GM19239 (cell line): ENCODE results near the gene TAF11L8.
"Not testable (repeated sequence)": the region's sequence is repeated elsewhere in the genome, so short reads cannot be mapped to it uniquely, and the experiment has no call there.

Experiments used
- DNase-seq: peaks from one replicate; pipeline ENCODE4 v3.0.0; 2011; ENCODE audit warnings: low spot score; ENCODE audit not compliant: insufficient read length
- FAIRE-seq: peaks from 2 replicates; lab custom pipeline; 2011; peaks lifted over from hg19 to GRCh38; lab: Jason Lieb, UNC

Gene TAF11L8

DNA sequence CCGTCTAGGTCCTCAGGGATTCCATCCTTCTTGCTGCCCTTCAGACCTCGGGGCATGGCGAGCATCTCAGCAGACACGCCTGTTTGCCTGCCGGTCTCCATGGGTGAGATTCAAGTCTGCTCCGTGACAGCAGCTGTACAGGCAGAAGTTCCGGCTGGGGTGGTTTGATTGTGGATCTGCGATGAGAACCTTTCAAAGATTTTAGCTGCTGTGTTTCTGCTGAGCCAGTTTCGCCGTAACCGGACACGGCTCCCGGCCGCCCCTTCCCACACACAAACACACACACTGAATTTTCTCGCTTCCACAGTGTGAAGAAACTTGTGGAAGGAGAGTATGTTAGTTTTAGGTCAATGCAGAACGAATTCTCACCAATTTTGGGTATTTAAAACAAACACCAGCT, at the start of gene TAF11L8:
Gene TAF11L8, minus strand, starts transcription at position 101 of the 400 bp plus-strand sequence.
- FAIRE-seq, DNase-seq: not testable (repeated sequence)

DNA sequence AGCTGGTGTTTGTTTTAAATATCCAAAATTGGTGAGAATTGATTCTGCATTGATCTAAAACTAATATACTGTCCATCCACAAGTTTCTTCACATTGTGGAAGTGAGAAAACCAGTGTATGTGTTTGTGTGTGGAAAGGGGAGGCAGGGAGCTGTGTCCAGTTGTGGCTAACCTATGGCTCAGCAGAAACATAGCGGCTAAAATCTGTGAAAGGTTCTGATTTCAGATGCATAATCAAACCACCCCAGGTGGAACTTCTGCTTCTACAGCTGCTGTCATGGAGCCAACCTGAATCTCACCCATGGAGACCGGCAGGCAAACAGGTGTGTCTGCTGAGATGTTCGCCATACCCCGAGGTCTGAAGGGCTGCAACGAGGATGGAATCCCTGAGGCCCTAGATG, 43.4 kb upstream of the TAF11L8 start, which contains the start of gene TAF11L14:
Gene TAF11L14, plus strand, starts transcription at position 301 of the 400 bp plus-strand sequence.
- DNase-seq = no peak
- FAIRE-seq = no peak

DNA sequence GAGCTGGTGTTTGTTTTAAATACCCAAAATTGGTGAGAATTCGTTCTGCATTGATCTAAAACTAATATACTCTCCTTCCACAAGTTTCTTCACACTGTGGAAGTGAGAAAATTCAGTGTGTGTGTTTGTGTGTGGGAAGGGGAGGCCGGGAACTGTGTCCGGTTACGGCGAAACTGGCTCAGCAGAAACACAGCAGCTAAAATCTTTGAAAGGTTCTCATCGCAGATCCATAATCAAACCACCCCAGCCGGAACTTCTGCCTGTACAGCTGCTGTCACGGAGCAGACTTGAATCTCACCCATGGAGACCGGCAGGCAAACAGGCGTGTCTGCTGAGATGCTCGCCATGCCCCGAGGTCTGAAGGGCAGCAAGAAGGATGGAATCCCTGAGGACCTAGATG, 41.0 kb upstream of the TAF11L8 start, which contains the start of gene TAF11L13:
Gene TAF11L13, plus strand, starts transcription at position 301 of the 400 bp plus-strand sequence.
- FAIRE-seq = not testable (repeated sequence)

DNA sequence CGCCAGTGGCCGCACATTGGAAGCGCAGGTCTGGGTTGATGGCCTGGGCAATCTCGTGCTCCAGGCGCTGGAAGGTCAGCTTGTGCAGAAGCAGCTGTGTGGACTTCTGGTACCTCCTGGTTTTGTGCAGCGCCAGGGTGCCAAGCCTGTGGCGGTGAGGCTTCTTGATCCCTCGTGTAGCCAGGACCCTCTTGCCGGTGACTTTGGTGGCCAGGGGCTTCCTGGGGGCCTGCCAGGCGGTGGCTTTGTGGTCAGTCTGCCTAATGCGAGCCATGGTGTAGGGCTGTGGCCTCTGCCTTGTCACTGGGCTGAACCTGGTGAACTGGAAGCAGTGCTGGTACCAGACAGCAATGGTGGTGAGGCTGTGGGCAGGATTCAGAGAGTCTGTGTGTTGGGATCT, 34.9 kb upstream of the TAF11L8 start:
- DNase-seq (no peak), FAIRE-seq (no peak)

More for the DNA sequence above, 41.0 kb upstream of the TAF11L8 start, which contains the start of gene TAF11L13:
- DNase-seq = not testable (repeated sequence)

DNA sequence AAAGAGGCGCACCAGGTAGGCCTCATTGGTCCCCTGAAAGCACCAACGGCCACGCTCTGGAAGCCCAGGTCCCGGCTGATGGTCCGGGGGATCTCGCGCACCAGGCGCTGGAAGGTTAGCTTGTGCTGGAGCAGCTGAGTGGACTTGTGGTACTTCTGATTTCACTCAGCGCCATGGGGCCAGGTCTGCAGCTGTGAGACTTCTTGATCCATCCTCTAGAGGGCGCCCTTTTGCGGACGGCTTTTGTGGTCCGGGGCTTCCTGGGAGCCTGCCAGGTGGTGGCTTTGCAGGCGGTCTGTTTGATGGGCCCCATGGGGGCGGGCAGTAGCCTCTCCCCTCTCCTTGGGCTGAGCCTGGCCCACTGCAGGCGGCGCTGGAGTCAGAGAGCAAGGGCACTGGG, 29.9 kb upstream of the TAF11L8 start:
- DNase-seq (no peak), FAIRE-seq (no peak)

DNA sequence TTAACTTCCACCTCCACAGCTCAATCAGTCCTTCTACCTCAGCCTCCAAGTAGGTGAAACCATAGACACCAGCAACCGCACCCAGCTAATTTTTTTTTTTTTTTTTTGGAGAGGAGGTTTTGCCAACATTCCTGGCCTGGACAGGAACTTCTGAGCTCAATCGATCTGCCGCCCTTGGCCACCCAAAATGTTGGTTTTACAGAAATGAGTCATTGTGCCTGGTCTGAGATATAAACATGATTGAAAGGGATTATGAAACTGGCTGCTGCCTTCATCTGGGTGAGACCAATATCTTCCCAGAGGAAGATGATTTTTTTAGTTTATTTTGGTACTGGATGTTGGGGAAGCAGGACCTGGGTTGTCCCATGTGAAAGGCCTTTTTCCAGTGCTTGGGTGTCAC, 28.6 kb upstream of the TAF11L8 start:
- no peak for DNase-seq
- FAIRE-seq = no peak

DNA sequence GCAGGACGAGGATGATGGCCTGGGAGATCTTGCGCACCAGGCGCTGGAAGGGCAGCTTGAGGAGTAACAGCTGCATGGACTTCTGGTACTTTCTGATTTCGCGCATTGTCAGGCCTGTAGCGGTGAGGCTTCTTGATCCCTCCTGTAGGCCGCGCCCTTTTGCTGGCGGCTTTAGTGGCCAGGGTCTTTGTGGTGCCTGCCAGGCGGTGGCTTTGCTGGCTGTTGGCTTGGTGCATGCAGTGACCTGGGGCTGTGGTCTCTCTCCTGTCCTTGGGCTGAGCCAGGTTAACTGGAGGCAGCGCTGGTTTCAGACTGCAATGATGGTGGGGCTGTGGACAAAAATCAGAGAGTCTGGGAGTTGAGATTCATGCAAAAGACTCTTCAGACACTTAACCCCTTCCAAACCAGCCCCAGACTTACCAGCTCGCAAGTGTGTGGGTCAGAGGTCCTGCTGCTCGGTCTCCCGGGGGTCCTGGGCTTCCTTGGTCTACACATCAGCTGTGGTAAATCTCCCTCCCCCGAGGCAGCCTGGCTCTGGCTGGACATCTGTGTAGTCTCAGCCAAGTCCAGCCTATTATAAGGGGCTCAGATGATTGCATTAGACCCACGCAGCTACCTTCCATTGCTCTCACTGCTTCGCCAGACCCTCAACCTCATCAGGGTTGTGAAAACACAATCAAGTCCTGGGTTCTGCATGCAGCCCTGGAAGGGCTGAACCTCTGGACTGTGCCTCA, 24.3 kb upstream of the TAF11L8 start:
- FAIRE-seq (no peak), DNase-seq (no peak)

DNA sequence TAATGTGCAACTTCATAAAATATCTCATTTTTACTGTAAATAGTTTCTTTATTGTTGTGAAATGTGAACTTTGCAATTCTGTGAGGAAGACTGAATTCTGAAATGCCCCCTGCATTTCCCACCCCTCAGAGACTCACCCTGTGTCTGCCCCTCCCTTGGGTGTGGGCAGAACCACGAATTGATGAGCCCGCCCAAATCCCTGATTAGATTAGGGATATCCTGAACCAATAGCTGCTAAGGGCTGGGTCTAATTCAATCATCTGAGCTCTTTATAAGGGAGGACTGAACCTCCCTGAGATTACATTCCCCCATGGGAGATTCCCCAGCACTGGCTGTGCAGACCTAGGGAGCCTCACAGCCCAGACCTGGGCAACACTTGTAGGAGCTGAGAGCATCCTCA, 19.3 kb upstream of the TAF11L8 start, which contains the start of gene TAF11L12:
Gene TAF11L12, plus strand, starts transcription at position 301 of the 400 bp plus-strand sequence.
- FAIRE-seq, DNase-seq: not testable (repeated sequence)

DNA sequence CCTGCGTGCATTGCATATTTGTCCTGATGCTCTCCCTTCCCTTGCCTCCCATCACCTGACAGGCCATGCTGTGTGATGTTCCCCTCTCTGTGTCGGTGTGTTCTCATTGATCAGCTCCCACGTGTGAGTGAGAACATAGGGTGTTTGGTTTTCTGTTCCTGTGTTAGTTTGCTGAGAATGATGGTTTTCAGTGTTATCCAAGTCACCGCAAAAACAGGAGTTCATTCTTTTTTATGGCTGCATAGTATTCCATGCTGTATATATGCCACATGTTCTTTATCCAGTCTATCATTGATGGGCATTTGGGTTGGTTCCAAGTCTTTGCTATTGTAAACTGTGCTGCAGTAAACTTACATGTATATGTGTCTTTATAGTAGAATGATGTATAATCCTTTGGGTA, 16.7 kb upstream of the TAF11L8 start:
- FAIRE-seq, DNase-seq: not testable (repeated sequence)

DNA sequence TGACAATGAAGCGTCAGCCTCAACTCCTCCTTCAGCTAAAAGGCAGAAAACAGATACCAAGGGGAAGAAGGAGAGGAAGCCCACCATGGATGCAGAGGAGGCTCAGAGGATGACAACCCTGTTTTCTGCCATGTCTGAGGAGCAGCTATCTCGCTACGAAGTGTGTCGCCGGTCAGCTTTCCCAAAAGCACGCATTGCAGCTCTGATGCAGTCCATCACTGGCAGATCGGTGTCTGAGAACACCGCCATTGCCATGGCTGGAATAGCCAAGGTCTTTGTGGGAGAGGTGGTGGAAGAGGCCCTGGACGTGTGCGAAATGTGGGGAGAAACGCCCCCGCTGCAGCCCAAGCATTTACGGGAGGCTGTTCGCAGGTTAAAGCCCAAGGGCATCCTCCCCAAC, 14.2 kb upstream of the TAF11L8 start:
- FAIRE-seq (no peak), DNase-seq (no peak)

DNA sequence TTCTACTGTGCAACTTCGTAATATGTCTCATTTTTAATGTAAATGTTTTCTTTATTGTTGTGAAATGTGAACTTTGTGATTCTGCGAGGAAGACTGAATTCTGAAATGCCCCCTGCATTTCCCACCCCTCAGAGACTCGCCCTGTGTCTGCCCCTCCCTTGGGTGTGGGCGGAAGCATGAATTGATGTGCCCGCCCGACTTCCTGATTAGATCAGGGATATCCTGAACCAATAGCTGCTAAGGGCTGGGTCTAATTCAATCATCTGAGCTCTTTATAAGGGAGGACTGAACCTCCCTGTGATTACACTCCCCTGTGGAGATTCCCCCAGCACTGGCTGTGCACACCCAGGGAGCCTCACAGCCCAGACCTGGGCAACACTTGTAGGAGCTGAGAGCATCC, 13.1 kb upstream of the TAF11L8 start, which contains the start of gene TAF11L11:
Gene TAF11L11, plus strand, starts transcription at position 304 of the 400 bp plus-strand sequence.
- not testable (repeated sequence) for DNase-seq, FAIRE-seq

DNA sequence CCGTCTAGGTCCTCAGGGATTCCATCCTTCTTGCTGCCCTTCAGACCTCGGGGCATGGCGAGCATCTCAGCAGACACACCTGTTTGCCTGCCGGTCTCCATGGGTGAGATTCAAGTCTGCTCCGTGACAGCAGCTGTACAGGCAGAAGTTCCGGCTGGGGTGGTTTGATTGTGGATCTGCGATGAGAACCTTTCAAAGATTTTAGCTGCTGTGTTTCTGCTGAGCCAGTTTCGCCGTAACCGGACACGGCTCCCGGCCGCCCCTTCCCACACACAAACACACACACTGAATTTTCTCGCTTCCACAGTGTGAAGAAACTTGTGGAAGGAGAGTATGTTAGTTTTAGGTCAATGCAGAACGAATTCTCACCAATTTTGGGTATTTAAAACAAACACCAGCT, 7.0 kb upstream of the TAF11L8 start, which contains the start of gene TAF11L10:
Gene TAF11L10, minus strand, starts transcription at position 101 of the 400 bp plus-strand sequence.
- not testable (repeated sequence) for DNase-seq, FAIRE-seq

DNA sequence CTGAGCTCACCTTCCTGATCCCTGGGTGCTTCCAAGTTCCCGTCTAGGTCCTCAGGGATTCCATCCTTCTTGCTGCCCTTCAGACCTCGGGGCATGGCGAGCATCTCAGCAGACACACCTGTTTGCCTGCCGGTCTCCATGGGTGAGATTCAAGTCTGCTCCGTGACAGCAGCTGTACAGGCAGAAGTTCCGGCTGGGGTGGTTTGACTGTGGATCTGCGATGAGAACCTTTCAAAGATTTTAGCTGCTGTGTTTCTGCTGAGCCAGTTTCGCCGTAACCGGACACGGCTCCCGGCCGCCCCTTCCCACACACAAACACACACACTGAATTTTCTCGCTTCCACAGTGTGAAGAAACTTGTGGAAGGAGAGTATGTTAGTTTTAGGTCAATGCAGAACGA, 3.5 kb upstream of the TAF11L8 start, which contains the start of gene TAF11L9:
Gene TAF11L9, minus strand, starts transcription at position 140 of the 400 bp plus-strand sequence.
- DNase-seq, FAIRE-seq: not testable (repeated sequence)

DNA sequence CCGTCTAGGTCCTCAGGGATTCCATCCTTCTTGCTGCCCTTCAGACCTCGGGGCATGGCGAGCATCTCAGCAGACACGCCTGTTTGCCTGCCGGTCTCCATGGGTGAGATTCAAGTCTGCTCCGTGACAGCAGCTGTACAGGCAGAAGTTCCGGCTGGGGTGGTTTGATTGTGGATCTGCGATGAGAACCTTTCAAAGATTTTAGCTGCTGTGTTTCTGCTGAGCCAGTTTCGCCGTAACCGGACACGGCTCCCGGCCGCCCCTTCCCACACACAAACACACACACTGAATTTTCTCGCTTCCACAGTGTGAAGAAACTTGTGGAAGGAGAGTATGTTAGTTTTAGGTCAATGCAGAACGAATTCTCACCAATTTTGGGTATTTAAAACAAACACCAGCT, 5.1 kb downstream of the TAF11L8 start, which contains the start of gene TAF11L7:
Gene TAF11L7, minus strand, starts transcription at position 101 of the 400 bp plus-strand sequence.
- DNase-seq, FAIRE-seq: not testable (repeated sequence)
